TTC549 (cell line): ENCODE measurements around the gene MRTFB.

Experiments
- FAIRE-seq: peaks from 2 replicates; lab custom pipeline; 2012; peaks lifted over from hg19 to GRCh38; lab: Jason Lieb, UNC

Gene MRTFB

DNA sequence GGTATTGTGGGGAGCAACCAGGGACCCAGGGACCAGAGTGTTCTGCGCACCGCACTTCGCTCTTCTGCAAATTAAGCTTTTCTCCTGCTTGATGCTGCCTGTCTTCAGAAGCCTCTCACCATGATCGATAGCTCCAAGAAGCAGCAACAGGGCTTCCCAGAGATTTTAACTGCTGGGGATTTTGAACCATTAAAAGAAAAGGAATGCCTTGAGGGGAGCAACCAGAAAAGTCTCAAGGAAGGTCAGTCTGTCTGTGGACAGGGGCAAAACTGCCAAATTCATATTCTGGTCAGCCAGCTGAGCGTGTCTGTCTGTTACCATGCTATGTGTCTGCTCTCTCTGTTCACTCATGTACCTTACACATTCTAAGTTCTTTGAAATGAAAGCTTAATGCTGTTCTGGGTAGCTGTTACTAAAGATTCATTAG, 115.7 kb downstream of the MRTFB start:
- no peak for FAIRE-seq

DNA sequence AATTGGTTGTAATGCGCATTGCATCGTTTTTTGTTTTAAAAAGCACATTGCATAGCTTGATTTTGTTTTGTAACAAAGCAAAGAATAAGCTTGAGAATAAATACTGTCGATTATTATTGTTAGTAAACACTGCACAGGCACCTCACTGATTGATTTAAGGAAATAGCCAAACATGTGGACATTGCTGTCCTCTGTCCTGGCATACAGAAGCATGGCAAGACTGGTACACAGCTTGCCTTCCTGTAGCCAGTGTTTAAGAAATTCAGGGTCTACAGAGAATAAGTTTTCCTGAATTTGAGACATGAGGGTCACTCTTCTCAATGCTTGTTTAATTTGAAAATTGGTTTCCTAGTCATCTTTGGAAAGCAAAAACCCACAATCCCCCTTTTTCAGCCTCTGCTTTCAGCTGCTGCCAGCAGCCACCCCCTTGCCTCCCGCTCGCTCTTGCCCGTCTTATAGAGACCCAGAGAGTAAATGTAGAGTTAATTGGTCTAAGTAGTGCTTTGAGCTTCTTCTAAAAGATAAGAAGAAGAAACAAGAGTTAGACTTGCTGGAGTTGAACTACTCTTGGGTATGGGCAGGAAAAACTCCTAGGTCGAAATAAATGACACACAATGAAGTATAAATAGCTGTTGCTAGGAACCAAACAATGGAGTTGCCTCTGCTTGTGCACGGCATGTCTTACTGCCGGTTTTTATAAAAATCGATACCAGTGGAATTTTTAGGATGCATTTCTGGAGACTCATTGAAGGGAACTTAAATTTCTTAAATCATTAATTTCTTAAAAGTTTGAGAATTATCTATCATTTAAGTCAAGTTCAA, 116.6 kb downstream of the MRTFB start:
- FAIRE-seq, result no peak

DNA sequence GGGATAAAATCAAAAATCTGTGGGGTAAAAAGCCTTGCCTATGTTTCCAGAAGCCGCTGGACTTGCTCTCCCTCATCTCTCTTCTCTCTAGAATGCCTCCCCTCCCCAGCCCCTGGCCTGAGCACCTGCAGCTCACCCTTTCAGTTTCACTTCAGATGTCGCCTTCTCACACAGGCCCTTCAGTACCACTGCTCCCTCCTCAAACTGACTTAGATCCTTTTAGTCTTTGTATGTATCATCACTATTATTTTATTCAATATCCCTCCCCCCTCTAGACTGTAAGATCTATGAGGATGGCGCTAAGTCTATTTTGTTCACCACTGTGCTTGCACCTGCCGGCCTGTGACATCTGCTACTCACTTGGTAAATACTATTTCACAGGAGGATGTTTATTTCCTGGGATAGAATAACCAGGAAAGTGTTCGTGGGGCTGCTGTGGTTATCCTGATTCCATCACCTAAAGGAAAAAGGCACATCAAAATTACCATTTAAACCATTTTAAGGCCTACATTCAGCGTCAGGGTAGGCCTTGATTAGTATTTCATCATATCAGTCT, 122.3 kb downstream of the MRTFB start:
- FAIRE-seq, result no peak

DNA sequence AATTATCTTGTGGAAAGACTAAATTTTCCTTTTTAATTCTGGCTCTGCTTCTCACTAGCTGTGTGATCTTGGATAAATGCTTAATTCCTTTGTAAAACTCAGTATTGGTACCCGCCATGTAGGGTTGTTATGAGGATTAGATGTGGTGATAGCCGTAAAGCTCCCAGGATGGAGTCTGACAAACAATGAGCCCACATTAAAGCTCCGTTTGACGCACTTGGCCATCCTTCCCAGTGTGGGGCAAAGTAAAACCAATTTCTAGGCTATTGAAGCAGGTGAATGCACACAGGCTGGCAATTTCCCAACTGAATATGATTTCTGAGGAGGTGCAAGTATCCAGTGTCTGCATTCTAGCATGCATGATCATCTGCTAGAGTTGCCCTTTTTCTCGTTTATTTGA, 123.6 kb downstream of the MRTFB start:
- no peak for FAIRE-seq

DNA sequence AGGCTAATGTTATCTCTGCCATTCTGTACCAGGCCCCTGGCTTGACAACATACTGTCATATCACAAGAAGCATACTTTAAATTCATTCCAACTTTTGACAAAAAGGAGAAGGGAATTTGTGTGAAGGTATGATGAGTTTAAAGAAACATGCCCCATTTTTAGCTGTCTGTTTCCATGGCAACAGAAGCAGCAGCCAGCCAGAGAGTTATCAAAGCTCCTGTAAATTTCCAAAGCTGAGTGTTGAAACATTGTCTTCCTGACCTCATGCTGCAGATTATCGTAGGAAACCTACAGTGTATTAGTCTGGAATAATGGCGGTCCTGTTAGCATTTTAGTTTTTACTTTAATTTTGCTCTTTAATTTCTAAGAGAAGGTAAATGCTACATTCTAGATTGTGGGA, 124.9 kb downstream of the MRTFB start:
- FAIRE-seq, result no peak

DNA sequence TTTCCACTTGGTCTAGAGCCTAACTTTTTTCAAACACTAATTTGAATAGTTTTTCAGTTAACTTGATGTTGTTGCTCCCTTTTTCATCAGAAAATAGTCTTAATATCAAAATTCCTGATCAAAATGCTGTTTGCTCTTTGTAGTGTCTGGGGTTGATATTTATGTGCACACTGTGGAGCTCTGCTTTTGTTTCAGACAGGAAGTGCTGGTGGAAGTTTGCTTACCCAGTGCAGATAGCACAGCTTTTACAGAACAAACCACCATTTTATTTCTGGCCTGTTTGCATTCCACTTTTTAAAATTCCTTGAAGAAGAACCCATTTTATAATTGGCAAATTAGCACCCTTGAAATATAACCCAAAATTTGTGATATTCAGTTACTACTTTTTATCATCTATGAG, 125.4 kb downstream of the MRTFB start:
- no peak for FAIRE-seq

DNA sequence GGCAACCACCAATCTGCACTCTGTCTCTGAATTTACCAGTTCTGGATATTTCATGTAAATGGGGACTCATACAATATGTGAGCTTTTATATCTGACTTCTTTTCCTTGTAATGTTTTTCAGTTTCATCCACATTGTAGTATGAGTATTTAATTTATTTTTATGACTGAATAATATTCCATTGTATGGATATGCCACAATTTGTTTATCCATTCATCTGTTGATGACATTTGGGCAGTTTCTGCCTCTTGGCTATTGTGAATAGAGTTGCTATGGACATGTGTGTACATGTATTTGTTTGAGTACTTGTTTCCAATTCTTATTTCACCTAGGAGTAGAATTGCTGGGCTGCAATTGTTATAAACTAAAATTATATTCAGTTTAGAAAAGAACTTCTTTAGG, 126.9 kb downstream of the MRTFB start:
- no peak for FAIRE-seq

DNA sequence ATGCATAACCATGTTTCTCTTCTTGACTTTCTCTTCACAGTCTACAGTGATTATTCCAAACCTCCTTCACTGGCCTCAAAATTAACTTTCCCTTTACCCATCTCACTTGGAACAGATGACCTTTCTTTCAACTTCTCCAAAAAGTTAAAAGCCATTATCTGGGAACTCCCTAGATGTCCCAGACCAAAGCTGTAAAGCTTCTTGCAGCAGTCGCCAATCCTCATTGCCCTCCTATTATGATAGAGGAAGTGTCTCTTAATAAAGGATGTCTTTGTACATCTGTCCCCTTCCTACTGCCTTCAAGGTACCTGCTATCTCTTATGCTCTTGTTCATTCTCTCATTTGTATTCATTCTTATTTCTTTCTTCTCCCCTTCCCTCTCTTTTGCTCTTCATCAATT, 127.5 kb downstream of the MRTFB start:
- no peak for FAIRE-seq

DNA sequence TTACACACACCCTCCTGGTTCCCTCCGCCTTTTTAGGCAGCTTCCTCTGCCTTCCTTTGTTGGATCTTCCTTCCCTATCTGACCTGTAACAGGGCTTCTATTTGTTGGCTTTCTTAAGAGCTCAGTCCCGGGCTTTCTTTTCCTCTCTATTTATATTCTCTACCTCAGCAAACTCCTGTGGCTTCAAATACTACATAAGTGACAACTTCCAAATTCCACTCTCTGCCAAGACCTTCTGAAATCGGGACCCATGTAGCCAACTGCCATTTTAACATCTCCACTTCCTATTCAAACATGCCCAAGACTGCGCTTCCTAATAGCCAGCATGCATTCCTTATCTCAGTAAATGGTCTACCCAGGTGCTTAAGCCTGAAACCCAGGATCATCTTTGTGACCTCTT, 128.1 kb downstream of the MRTFB start:
- no peak for FAIRE-seq

DNA sequence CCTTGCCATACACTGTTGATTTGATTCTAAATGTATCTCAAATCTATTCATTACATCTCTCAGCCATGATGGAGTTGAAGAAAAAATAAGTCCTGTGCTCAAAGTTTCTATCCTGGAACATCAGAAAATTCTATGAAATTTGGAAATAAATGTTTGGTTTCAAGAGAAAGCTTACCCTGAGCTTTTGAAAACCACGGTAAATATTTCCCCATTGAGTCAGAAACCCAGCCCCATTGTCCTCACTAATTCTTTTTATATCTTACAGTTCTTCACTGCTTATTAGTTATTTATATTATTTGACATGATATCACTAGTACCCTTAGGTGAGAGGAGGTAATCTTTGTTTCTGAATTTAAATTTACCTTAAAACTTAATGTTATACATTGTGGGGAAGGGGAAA, 128.5 kb downstream of the MRTFB start:
- FAIRE-seq, result no peak

DNA sequence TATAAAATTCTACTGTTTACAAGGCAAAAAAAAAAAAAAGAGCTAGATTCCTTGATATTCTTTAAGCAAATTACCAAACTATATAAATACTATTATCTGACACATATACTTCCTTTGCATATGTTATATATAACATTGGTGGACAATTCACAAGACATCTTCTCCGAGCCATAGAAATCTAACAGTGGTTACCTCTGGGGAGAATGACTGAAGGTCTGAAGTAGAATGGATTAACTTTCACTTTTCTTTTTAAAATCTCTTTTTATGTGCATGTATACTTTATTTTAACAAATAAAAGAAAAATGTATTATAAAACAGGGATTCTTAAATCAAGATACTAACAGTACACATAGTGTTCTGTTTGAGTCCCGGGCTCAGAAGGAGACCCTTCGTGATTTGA, 131.0 kb downstream of the MRTFB start:
- FAIRE-seq, result no peak

DNA sequence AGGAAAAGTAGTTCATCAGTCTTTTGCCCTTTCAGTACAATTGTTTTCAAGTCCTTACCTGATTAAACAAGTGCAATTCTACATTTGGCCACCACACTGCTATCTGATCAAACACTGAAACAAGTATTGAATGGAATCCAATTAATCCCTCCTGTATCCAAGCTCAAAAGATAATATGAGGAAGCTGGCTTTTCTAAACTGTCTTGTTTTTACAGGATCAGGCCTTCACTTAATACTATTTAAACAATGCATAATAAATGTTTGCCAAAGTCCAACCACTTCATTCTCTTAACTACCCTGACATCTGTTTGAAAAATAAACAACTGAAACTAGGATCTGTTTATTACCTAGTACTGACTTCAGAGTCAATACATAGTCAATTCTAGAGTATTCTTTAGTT, 131.6 kb downstream of the MRTFB start:
- no peak for FAIRE-seq

DNA sequence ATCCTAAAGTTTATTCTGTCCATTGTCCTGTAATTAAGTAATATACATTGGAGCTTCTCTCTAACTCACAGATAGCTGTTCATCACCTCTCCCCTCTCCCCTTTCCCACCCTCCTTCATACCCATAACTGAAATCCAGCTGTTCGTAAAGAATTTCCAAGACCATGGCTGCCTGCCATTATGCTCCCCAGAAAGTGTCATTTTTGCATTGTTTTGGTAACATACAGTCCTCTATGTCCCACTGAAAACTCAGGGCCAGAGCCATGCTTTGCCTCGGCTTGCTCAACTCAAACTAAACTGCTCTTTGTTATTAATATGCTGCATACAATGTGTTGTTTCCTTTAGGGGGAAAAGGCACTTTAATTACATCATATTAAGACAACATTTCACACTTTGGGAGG, 132.0 kb downstream of the MRTFB start:
- no peak for FAIRE-seq

DNA sequence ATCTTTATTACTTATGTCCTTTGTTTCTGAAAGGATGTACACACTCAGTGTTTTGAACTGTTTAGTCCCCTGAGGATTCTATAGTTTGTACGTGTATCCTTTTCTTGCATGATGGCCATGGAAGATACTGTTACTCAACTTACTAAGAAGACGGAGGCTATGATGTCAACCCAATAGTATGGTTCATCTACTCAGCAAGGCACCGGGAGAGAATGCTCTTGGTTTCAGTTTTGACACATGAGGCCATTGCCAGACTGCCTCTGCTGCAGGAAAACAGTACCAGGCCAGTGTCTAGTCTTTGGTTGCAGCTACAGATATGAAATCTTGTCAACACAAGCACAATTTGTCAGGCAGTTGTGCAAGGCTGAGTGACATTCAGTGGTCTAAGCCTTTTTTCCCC, 134.5 kb downstream of the MRTFB start:
- no peak for FAIRE-seq

DNA sequence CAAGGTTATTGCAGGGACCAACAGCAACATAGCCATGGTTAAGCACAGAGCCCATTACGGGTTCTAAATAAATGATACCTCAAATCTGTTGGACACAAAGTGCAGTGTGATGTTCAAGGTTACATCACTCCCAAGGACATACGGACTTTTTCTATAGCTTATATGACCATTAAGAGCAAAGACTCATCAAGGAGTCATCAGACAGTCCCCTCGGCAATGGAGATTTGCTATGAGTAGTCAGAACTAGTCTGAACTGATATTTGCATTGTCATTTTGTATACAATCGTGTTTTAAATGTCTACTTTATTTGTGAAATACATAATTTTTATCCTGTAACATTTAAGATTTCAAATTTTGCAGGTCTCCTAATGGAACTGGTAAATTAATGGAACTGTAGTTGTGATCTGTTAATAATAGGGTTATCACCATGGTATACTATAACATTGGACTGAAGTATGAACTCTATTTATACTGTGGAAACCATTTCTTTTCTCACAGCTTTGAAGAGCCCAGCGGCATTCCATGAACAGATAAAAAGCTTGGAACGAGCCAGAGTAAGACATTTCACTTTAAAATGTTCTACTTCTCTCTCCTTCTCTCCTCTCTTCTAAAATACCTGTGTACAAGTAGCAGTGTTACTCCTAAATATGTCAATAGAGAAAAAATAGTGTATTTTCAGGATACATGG, 140.9 kb downstream of the MRTFB start:
- FAIRE-seq, result no peak

DNA sequence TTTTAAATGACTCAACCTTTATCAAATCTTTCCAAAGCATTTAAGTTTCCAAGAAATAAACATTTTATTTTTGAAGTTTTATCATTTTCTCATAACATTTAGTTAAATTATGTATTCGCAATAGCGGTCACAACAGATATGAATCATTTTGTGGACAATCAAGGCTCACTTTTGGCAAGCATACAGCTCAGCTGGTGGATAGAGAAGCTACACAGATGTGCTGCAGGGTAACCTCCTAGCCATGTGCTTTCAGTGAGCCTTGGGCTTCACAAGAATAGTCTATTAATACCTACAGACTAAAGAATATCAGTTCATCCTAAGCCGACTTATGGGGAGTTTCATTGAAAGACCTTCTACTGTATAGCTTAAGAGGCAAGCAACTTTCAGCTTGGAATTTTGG, 144.8 kb downstream of the MRTFB start:
- FAIRE-seq, result no peak

DNA sequence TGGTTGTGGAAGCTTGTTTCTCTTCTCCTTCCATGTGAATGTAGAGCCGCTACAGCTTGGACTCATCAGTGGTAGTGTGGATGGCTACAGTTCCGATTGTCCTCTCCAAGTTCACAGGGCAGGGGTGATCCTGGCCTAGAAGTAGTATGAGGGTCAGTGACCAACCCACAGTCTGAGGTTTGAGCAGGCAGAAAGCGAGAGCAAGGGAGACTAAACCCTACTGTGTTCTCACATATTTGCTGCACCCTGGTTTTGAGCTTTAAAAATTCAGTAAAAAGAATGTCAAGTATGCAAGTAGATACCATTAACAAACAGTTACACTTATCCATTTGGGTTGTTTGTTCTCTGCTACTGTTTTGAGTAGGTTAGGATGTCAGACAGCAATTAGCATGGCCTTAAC, 148.9 kb downstream of the MRTFB start:
- no peak for FAIRE-seq

DNA sequence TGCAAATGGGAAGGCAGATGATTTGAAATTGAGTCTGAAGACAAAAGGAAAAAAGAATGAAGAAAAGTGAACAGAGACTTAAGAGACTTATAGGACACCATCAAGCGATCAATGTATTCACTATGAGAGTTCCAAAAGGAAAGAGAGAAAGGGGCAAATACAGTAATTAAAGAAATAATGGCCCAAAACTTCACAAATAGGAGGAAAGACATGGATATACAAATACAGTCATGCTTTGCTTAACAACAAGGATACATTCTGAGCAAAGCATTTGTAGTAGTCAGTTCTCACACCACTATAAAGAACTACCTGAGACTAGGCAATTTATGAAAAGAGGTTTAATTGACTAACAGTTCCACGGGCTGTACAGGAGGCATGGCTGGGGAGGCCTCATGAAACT, 152.5 kb downstream of the MRTFB start:
- FAIRE-seq, result no peak

DNA sequence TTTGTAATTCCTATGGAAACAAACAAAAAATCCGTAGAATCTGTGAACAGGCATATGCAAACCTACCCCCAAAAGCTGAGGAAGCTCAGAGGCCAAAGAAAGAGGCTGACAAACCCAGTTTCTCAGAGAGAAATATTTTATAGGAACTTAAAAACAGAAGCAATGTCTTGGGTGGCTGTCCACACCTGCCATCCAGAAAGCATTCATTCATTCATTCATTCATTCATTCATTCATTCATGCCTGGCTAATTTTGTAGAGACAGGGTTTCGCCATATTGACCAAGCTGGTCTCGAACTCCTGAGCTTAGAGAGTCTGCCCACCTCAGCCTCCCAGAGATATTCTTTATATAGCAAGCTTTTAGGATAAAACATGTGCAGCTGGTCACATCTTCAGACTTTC, 154.3 kb downstream of the MRTFB start:
- FAIRE-seq, result no peak

DNA sequence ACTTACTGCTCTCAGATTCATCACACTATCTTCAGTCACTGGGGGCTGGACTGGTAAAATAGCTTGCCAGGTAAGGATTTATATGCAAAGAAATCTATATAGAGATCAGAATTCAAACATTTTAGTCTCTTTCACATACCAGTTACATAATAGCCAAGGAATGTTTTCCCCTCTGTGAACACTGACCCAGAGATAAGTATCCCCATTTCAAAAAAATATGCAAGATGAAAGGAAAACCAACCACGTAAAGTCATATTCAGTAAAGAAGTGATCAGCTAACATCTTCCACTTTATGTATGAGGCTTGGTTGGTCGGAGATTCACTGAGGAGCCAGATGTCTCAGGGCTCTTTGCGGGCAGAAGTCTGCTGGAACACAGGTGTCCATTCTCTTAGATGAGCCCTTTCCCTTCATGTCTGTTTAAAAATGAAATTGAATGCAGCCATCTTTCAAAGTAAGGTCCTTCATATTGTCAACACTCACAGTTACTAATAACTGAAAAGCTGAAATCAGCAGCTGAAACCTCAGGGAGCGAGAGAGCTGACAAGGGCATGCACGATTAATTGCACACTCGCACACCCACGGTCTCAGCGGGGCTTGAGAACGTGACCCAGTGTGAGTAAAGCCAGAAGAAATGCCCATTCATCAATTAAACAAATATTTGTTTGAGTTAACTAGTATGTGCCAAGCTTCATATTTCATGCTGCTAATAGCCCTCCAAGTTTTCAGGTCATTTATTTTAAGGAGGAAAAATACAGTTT, 161.2 kb downstream of the MRTFB start:
- no peak for FAIRE-seq

DNA sequence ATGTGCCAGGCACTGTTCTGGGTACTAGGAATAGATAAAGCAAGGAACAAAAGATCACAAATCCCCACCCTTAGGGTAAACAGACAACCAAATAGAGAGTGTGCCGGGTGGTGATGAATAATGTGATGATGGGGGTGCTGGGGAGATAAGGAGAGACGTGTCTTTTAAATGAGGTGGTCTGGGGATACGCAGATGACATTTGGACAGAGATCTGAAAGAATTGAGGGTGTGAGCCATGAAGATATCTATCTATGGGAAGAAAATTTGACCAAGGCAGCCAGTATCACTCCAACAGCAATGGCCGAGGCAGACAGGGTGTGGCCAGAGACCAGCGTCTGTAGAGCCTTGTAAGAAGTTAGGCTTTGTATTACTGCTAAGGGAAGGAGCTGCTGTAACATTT, 165.3 kb downstream of the MRTFB start:
- no peak for FAIRE-seq

DNA sequence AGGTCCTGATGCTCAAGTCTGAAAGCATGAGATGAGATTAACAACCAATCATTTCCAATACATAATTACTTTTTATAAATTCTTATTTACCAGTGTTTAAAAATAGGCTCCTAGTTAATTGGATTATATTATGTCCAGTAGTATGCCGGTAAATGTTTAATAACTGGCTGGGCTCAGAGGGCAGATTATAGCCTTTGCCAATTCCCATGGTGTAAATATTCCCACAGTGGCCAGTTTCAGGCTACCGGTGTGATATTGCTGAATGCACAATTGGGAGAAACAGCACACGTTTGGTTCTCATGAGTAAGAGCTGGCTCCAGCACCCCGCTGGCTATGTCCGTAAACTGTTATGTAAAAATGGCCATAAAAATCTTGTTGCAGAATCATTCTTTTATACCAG, 167.6 kb downstream of the MRTFB start:
- no peak for FAIRE-seq

DNA sequence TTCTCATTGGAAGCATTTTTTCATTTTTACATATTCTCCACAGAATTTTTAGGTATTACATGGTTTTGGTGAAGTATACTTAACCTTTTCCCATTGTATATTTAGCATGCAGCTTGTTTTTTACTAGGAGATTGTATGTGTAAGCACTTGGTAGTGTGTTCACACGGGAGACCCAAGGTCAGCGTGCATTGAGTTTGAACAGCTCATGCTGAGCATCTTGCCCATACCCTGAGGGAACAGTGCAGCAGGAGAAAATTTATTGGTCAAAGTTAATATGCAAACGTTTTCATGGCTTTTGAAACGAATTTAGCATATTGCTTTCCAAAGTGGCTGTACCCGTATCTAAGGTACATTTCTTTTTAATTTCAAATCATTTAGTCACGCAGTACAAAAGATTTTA, 168.7 kb downstream of the MRTFB start:
- FAIRE-seq, result no peak
